ENCODE measurements around the gene TCTN1.

TCTN1 gene

GRCh38 chr12:110661337-110661972, 47.5 kb downstream of the TCTN1 start:
- Mint-ChIP-seq H3K4me1 (peaks cover 27% of the 10 kb centered on the region), H3K9me3 (peaks cover 21% of the 10 kb centered on the region), H3K27ac (peak overlapping the region; percentile 79), H3K36me3 (peaks cover 58% of the 10 kb centered on the region), H3K4me3 (no peak overlapping the region), H3K27me3 (no peaks in the 10 kb centered on the region)
- peak; percentile 69 for DNase-seq
- CTCF ChIA-PET = no interaction called here

- Mint-ChIP-seq H3K4me1 (peaks cover 33% of the 10 kb centered on the region), H3K36me3 (peaks cover 61% of the 10 kb centered on the region), H3K4me3 (no peak overlapping the region)
These were observed 53.0 kb downstream of the TCTN1 start for GRCh38 chr12:110666892-110667291.

GRCh38 chr12:110667671-110668070, 53.7 kb downstream of the TCTN1 start:
- CTCF ChIA-PET = interaction anchor here (1.3 to 1.4 kb wide), 2 partner anchors 11 to 22 kb away, joined by 3 to 4 read pairs; no protein-coding TSS in a partner anchor
- Mint-ChIP-seq H3K36me3 (peaks cover 62% of the 10 kb centered on the region), H3K27ac (peak overlapping the region; percentile 21), H3K27me3 (peaks cover 5% of the 10 kb centered on the region), H3K9me3 (peaks cover 25% of the 10 kb centered on the region), H3K4me1 (peaks cover 32% of the 10 kb centered on the region), H3K4me3 (no peak overlapping the region)
- DNase-seq = no peak

More at GRCh38 chr12:110666892-110667291, 53.0 kb downstream of the TCTN1 start:
- Mint-ChIP-seq H3K27me3 (peaks cover 5% of the 10 kb centered on the region), H3K27ac (no peak overlapping the region), H3K9me3 (peaks cover 25% of the 10 kb centered on the region)
- CTCF ChIA-PET = interaction anchor here (1.4 kb wide), 1 partner anchor 23 kb away, joined by 3 read pairs; no protein-coding TSS in a partner anchor
- DNase-seq = no peak

- CTCF ChIA-PET = interaction anchor here (1.3 to 1.4 kb wide), 2 partner anchors 12 to 21 kb away, joined by 3 to 4 read pairs; no protein-coding TSS in a partner anchor
- Mint-ChIP-seq H3K4me1 (peaks cover 36% of the 10 kb centered on the region), H3K27me3 (peaks cover 5% of the 10 kb centered on the region), H3K27ac (peak overlapping the region; percentile 22), H3K36me3 (peaks cover 65% of the 10 kb centered on the region), H3K9me3 (peaks cover 25% of the 10 kb centered on the region), H3K4me3 (no peak overlapping the region)
- DNase-seq = no peak
These were observed 54.7 kb downstream of the TCTN1 start for GRCh38 chr12:110668480-110669192.

GRCh38 chr12:110669193-110669502, 55.2 kb downstream of the TCTN1 start:
- CTCF ChIA-PET = no interaction called here
- peak overlapping the region; percentile 74 for H3K27ac Mint-ChIP-seq
- DNase-seq = no peak
- H3K4me1 Mint-ChIP-seq = peaks cover 41% of the 10 kb centered on the region
- no peak overlapping the region for H3K4me3 Mint-ChIP-seq
- peaks cover 65% of the 10 kb centered on the region for H3K36me3 Mint-ChIP-seq
- H3K9me3 Mint-ChIP-seq = peaks cover 25% of the 10 kb centered on the region
- H3K27me3 Mint-ChIP-seq = peaks cover 5% of the 10 kb centered on the region

GRCh38 chr12:110670161-110670701, 56.3 kb downstream of the TCTN1 start:
- Mint-ChIP-seq H3K9me3 (peaks cover 20% of the 10 kb centered on the region), H3K4me3 (no peak overlapping the region), H3K27ac (peak overlapping the region; percentile 71), H3K36me3 (peaks cover 63% of the 10 kb centered on the region), H3K4me1 (peaks cover 47% of the 10 kb centered on the region), H3K27me3 (peaks cover 5% of the 10 kb centered on the region)
- CTCF ChIA-PET = no interaction called here
- DNase-seq = peak; percentile 45

- DNase-seq = no peak
- H3K9me3 Mint-ChIP-seq = peaks cover 5% of the 10 kb centered on the region
- H3K27me3 Mint-ChIP-seq = no peaks in the 10 kb centered on the region
- H3K4me3 Mint-ChIP-seq = no peak overlapping the region
- CTCF ChIA-PET = interaction anchor here (0.6 kb wide), 1 partner anchor 157 kb away, joined by 5 read pairs; no protein-coding TSS in a partner anchor
- peaks cover 58% of the 10 kb centered on the region for H3K4me1 Mint-ChIP-seq
- peaks cover 50% of the 10 kb centered on the region for H3K36me3 Mint-ChIP-seq
- H3K27ac Mint-ChIP-seq = no peak overlapping the region
These were observed 62.2 kb downstream of the TCTN1 start for GRCh38 chr12:110676171-110676570.

- DNase-seq = no peak
- Mint-ChIP-seq H3K36me3 (peaks cover 50% of the 10 kb centered on the region), H3K4me3 (peak overlapping the region; percentile 14), H3K27ac (peak overlapping the region; percentile 77), H3K27me3 (no peaks in the 10 kb centered on the region), H3K4me1 (peaks cover 54% of the 10 kb centered on the region), H3K9me3 (peaks cover 5% of the 10 kb centered on the region)
- CTCF ChIA-PET = no interaction called here
These were observed 63.4 kb downstream of the TCTN1 start for GRCh38 chr12:110677206-110677911.

GRCh38 chr12:110677982-110678381, 64.1 kb downstream of the TCTN1 start:
- peaks cover 5% of the 10 kb centered on the region for H3K9me3 Mint-ChIP-seq
- H3K4me1 Mint-ChIP-seq = peaks cover 49% of the 10 kb centered on the region
- DNase-seq = no peak
- CTCF ChIA-PET = no interaction called here
- peak overlapping the region; percentile 14 for H3K4me3 Mint-ChIP-seq
- H3K27ac Mint-ChIP-seq = peak overlapping the region; percentile 77
- no peaks in the 10 kb centered on the region for H3K27me3 Mint-ChIP-seq
- peaks cover 49% of the 10 kb centered on the region for H3K36me3 Mint-ChIP-seq

GRCh38 chr12:110679201-110679600, 65.3 kb downstream of the TCTN1 start:
- Mint-ChIP-seq H3K27ac (no peak overlapping the region), H3K4me1 (peaks cover 38% of the 10 kb centered on the region), H3K9me3 (peaks cover 5% of the 10 kb centered on the region), H3K4me3 (no peak overlapping the region), H3K27me3 (no peaks in the 10 kb centered on the region), H3K36me3 (peaks cover 45% of the 10 kb centered on the region)
- CTCF ChIA-PET = no interaction called here
- no peak for DNase-seq

GRCh38 chr12:110680032-110680431, 66.1 kb downstream of the TCTN1 start:
- Mint-ChIP-seq H3K4me1 (peaks cover 36% of the 10 kb centered on the region), H3K27ac (peak overlapping the region; percentile 1), H3K9me3 (no peaks in the 10 kb centered on the region), H3K4me3 (no peak overlapping the region), H3K27me3 (no peaks in the 10 kb centered on the region), H3K36me3 (peaks cover 42% of the 10 kb centered on the region)
- no peak for DNase-seq
- CTCF ChIA-PET = no interaction called here

- H3K27ac Mint-ChIP-seq = no peak overlapping the region
- peaks cover 35% of the 10 kb centered on the region for H3K4me1 Mint-ChIP-seq
- CTCF ChIA-PET = no interaction called here
- no peak overlapping the region for H3K4me3 Mint-ChIP-seq
- no peaks in the 10 kb centered on the region for H3K9me3 Mint-ChIP-seq
- peaks cover 49% of the 10 kb centered on the region for H3K36me3 Mint-ChIP-seq
- DNase-seq = no peak
- peaks cover 16% of the 10 kb centered on the region for H3K27me3 Mint-ChIP-seq
These were observed 70.0 kb downstream of the TCTN1 start for GRCh38 chr12:110683888-110684287.

GRCh38 chr12:110684312-110684836, 70.4 kb downstream of the TCTN1 start:
- DNase-seq = no peak
- Mint-ChIP-seq H3K36me3 (peaks cover 49% of the 10 kb centered on the region), H3K4me1 (peaks cover 32% of the 10 kb centered on the region), H3K9me3 (no peaks in the 10 kb centered on the region), H3K4me3 (no peak overlapping the region), H3K27ac (no peak overlapping the region), H3K27me3 (peaks cover 16% of the 10 kb centered on the region)
- CTCF ChIA-PET = no interaction called here

- H3K9me3 Mint-ChIP-seq = no peaks in the 10 kb centered on the region
- CTCF ChIA-PET = interaction anchor here (0.7 to 0.9 kb wide), 2 partner anchors 140 to 236 kb away, joined by 3 read pairs; partner anchors contain the start of gene ARPC3
- peaks cover 40% of the 10 kb centered on the region for H3K36me3 Mint-ChIP-seq
- no peak for DNase-seq
- H3K4me3 Mint-ChIP-seq = peak overlapping the region; percentile 81
- H3K27ac Mint-ChIP-seq = no peak overlapping the region
- peaks cover 49% of the 10 kb centered on the region for H3K4me1 Mint-ChIP-seq
- H3K27me3 Mint-ChIP-seq = peaks cover 16% of the 10 kb centered on the region
These were observed 72.5 kb downstream of the TCTN1 start for GRCh38 chr12:110686294-110686903.

All from activated naive CD4-positive, alpha-beta T cell treated with anti-CD3 and anti-CD28 coated beads, Interleukin-2, amount 10 ng/mL, durations not matched to agents 7 days and 5 days (primary cell).